Activated CD8-positive, alpha-beta memory T cell treated with anti-CD3 and anti-CD28 coated beads for 48 hours (primary cell): ENCODE results near the gene LAMA3.

Source experiments
- DNase-seq, 3 experiments: peaks; one replicate each; pipeline ENCODE4 v3.0.0-alpha.2; 2020; ENCODE audit warnings: low read depth in 2 of 3, low spot score in 2 of 3

The LAMA3 gene

DNA sequence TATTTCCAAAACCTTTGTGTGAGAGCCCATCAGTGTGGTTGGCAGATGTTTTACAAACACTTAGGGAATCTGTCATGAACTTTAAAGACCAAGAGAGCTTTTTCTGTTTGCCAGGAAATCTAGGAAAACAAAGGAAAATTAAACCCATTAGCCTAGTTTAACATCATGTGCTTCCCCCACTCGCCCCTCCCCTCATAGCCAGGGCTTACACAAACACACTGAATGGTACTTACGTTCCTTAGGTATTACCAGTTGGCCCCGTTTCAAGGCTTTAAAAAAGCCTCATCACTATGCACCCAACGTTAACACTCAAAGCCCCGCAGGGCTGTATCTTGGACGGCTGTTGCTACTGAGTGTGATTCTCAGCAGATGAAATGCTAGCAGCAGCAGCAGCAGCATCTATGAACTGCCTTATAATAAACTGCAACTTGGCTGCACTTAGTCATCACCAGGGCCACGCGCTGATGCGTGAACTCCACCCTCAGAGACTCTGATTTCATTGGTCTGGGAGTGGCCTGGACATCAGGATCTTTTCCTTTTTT is 305.2 kb downstream of the LAMA3 start:
- DNase-seq = no peak

DNA sequence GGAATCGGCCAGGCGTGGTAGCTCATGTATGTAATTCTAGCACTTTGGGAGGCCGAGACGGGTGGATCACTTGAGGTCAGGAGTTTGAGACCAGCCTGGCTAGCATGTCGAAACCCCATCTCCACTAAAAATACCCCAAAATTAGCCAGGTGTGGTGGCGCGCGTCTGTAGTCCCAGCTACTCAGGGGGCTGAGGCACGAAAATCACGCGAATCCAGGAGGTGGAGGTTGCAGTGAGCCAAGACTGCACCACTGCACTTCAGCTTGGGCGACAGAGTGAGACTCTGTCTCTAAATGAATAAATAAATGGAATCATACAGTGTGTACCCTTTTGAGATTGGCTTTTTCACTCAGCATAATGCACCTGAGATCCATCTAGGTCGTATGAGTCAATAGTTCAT is 305.9 kb downstream of the LAMA3 start:
- DNase-seq = no peak

GRCh38 chr18:23998018-23998417 is 308.8 kb downstream of the LAMA3 start:
- DNase-seq = no peak

GRCh38 chr18:23998820-23999219 is 309.6 kb downstream of the LAMA3 start:
- DNase-seq = no peak

DNA sequence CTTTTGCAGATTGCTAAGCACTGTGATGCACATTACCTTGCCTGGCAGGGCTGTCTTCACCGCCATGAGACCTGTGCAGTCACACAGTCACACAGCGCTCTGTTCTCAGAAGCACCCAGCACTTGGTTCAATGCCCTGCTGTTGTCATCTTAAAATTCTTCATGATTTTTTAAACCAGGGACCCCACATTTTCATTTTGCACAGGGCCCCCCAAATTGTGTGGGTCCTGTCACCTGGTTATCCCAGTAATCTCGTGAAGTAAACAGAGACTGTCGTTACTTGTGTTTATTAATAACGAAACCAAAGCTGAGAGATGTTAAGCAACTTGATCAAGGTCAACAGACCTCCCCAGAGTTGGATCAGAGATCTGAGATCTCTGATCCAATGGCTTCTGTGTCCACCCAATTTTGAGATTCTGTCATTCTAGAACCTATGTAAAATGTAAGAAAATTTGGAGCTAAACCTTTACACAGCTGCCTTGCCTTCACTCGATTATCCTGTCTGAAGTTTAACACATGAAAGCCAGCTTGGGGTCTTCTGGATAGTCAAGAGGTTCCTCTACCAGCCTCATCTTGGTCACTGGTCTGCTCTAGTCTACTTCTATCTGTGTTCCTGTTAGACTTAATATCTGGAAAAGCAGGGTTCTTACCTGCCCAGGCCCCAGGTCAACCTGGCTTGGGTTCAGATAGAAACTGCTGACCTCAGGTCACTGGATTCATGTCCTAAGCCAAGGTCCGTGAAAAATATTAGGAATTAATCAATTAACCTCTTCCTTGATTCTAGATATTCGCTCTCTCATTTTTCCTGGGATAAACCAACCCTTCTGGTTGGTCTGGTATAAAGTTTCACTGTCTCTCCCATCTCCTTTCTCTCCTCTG is 311.6 kb downstream of the LAMA3 start:
- no peak for DNase-seq

DNA sequence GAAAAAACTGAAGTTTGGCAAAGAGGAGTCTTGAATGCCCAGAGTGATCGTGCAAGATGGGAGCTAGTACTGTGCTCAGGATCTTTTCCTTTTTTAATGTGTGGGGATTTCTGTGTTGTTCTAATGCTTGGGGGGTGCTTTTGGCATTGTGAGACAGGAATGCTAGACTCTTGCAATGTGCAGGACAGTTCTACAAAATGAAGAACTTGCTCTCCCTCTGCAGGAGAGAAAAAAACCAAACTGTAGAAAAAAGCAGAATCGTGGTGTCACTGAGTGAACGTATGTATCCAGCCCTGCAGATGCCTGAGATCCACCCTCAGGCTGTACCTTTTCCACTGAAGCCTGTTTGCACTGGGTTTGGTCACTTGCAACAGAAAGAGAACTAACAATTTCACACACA is 313.2 kb downstream of the LAMA3 start:
- DNase-seq = no peak

GRCh38 chr18:24003288-24003687 is 314.0 kb downstream of the LAMA3 start:
- no peak for DNase-seq

DNA sequence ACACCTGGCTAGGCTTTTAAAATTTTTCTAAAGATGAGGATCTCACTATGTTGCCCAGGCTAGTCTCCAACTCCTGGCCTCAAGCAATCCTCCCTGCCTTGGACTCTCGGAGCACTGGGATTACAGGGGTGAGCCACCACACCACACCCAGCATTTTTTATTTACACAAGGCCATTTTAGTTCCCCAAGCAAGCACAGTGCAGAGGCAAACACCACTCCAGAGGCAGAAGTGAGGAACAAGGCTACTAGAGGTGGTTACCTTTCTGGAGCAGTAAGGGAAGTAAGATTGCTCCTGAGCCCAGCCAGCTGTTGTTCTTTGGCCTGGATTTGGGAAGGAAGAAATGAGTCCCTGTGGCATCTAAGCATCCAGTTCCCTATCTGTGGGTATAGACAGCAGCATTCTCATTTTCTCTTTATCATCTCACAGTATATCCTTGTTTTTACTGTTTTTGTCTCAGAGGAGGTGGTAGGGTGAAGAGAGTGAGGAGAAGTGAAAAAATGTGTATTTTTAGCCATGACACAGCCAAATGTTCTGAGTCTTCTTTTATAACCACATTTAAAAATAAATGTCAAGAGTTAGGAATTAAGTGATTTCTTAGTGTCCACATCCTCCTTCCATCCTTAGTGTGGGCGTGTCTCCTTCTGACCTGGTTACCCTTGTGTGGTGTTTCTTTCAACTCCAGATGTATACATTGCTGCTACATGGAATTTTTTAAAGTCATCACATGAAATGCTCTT is 314.8 kb downstream of the LAMA3 start:
- no peak for DNase-seq
